DMS114 treated with DMSO at 0.1 percent for 48 hours (cell line): ENCODE data around the gene IRS2.
"Not testable (repeated sequence)": the region's sequence is repeated elsewhere in the genome, so short reads cannot be mapped to it uniquely, and the experiment has no call there.

ENCODE experiments used
- DNase-seq: peaks from one replicate; lab custom pipeline; 2025; ENCODE audit not compliant: unreplicated experiment; lab: John Stamatoyannopoulos, UW

Gene IRS2, protein sequence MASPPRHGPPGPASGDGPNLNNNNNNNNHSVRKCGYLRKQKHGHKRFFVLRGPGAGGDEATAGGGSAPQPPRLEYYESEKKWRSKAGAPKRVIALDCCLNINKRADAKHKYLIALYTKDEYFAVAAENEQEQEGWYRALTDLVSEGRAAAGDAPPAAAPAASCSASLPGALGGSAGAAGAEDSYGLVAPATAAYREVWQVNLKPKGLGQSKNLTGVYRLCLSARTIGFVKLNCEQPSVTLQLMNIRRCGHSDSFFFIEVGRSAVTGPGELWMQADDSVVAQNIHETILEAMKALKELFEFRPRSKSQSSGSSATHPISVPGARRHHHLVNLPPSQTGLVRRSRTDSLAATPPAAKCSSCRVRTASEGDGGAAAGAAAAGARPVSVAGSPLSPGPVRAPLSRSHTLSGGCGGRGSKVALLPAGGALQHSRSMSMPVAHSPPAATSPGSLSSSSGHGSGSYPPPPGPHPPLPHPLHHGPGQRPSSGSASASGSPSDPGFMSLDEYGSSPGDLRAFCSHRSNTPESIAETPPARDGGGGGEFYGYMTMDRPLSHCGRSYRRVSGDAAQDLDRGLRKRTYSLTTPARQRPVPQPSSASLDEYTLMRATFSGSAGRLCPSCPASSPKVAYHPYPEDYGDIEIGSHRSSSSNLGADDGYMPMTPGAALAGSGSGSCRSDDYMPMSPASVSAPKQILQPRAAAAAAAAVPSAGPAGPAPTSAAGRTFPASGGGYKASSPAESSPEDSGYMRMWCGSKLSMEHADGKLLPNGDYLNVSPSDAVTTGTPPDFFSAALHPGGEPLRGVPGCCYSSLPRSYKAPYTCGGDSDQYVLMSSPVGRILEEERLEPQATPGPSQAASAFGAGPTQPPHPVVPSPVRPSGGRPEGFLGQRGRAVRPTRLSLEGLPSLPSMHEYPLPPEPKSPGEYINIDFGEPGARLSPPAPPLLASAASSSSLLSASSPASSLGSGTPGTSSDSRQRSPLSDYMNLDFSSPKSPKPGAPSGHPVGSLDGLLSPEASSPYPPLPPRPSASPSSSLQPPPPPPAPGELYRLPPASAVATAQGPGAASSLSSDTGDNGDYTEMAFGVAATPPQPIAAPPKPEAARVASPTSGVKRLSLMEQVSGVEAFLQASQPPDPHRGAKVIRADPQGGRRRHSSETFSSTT (N-terminal part only)

GRCh38 chr13:109786457-109787134, at the start of gene IRS2:
IRS2 (minus strand) TSS chr13:109786583; CDS start chr13:109786053, 530 bp downstream.
- peak; percentile 56 for DNase-seq

- DNase-seq, result no peak
Measured at GRCh38 chr13:109834973-109835720, 48.8 kb upstream of the IRS2 start.

GRCh38 chr13:109833940-109834339, 47.6 kb upstream of the IRS2 start:
- no peak for DNase-seq

- no peak for DNase-seq
Measured at GRCh38 chr13:109833071-109833470, 46.7 kb upstream of the IRS2 start.

DNA sequence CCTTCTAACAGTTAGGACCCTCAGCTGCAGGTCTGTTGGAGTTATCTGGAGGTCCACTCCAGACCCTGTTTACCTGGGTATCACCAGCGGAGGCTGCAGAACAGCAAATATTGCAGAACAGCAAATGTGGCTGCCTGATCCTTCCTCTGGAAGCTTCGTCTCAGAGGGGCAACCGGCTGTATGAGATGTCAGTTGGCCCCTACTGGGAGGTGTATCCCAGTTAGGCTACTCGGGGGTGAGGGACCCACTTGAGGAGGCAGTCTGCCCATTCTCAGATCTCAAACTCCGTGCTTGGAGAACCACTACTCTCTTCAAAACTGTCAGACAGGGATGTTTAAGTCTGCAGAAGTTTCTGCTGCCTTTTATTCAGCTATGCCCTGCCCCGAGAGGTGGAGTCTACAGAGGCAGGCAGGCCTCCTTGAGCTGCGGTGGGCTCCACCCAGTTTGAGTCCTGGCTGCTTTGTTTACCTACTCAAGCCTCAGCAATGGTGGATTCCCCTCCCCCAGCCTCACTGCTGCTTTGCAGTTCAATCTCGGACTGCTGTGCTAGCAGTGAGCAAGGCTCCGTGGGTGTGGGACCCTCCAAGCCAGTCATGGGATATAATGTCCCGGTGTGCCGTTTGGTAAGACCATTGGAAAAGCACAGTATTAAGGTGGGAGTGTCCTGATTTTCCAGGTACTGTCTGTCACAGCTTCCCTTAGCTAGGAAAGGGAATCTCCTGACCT, 42.4 kb upstream of the IRS2 start:
- not testable (repeated sequence) for DNase-seq

GRCh38 chr13:109823201-109823600, 36.8 kb upstream of the IRS2 start:
- DNase-seq, result not testable (repeated sequence)

DNA sequence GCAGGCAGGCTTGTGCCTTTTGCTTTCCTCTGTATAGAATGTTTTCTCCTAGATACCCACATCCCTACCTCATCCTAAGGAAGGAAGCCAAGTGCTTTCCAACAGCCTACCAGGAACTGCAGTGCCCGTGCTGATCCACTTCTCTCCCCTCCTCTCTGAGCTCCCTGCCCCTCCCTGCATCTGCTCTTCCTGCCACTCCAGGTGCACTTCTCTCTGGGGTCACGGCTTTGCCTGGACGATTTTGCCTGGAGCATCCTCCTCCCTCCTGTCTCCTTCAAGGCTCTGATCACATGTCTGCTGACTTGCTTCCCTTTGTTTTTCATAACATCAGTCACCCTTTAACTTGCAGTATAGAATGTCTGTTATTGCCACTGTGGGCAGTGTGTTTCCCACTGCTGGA, 34.7 kb upstream of the IRS2 start:
- DNase-seq, result no peak

DNA sequence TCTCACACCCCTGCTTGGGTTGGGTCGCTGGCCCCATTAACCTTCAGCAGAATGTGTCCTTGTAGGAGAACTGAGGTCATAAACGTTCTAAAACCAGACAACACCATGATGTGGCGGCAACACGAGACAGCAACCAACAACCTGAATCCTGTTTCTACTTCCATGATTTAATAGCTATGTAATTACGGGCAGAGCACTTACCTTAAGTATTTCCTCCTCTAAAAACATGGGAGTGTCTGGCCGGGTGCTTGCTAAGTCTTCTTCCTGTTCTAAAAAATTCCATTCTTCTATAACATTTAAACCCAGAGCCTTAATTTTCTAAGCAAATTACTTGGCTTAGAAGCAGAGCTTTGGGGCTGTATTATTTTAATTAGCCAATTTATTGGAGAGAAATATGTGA, 33.5 kb upstream of the IRS2 start:
- DNase-seq, result no peak

GRCh38 chr13:109818886-109819285, 32.5 kb upstream of the IRS2 start:
- no peak for DNase-seq

GRCh38 chr13:109817591-109818535, 31.5 kb upstream of the IRS2 start:
- no peak for DNase-seq

- DNase-seq, result no peak
Measured at GRCh38 chr13:109816808-109817203, 30.4 kb upstream of the IRS2 start.

- DNase-seq, result no peak
Measured at GRCh38 chr13:109816112-109816807, 29.9 kb upstream of the IRS2 start.

DNA sequence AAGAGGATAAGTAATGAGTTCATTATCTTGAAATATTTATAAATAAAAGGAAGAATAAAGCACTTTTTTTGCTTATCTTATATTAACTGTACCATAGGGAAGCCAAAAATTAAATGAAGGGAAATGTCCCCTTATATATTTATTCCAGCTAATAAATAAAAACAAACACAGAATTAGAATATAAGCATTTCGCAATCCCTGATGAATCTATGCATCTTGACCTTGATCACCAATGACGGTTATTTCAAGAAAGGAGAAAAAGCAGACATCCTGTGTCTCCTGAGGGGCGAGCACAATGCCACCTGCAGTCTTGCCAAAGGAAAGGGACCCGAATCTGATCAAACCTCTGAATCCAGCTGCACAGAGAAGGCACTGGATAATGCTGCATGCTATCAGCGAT, 29.3 kb upstream of the IRS2 start:
- DNase-seq, result no peak

- DNase-seq, result no peak
Measured at GRCh38 chr13:109813663-109814062, 27.3 kb upstream of the IRS2 start.

- no peak for DNase-seq
Measured at GRCh38 chr13:109812382-109812781, 26.0 kb upstream of the IRS2 start.

- no peak for DNase-seq
Measured at GRCh38 chr13:109810761-109811510, 24.6 kb upstream of the IRS2 start.
